HFF-Myc (cell line): ENCODE measurements around the gene SLC17A9.

Experiments used
- DNase-seq: peaks from one replicate; pipeline ENCODE4 v3.0.0-alpha.2; 2011; ENCODE audit warnings: low read depth; ENCODE audit errors: extremely low read depth
- H3K4me3 ChIP-seq: replicated peaks from 2 replicates; pipeline ENCODE4 v1.5.1; 2011; ENCODE audit warnings: low read depth, mild to moderate bottlenecking, control low read depth, low read length
- TF ChIP-seq, protein P1 (sequence below): IDR thresholded peaks from 2 replicates; pipeline ENCODE4 v1.5.1; 2012; ENCODE audit warnings: mild to moderate bottlenecking, low read depth, low read length, control low read depth; ENCODE audit errors: missing control alignments

SLC17A9 gene

DNA sequence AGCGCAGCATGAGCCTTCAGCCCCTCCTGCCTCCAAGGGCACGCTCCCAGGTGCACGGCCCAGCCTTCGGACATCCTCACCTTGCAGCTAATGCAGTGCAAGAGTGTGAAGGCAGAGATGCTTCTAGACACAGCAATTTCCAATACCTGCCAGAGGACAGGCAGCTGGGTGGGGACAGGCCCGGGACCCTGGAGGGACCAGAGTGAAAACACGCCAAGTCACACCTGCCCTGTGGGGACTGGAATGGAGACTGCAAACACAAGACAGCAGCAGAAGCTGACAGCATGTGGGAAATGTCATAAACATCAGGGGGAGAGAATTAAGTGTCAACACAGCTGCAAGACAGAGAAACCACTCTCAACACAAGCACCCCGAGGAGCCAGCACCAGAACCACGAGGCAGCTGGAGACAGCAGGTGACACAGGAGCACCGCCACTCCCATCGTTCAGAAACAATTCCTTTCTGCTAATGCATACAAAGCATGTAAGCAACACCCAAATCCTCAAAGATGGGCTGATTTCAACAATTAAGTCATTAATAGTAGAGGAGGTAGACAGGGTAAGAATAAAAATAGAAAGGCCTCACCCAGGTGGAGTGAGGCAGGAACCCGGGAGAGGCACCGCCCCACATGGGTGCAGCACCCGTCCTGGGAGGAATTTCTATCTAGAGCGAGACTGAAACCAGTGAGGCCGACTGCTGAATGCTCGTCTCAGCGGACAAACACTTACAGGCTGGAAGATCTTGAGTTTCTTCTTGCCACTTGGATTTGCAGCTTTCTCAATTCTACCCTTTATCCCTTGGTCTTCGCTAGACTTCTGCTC, 43.3 kb upstream of the SLC17A9 start:
- no peak for DNase-seq
- TF ChIP-seq, protein P1, sequence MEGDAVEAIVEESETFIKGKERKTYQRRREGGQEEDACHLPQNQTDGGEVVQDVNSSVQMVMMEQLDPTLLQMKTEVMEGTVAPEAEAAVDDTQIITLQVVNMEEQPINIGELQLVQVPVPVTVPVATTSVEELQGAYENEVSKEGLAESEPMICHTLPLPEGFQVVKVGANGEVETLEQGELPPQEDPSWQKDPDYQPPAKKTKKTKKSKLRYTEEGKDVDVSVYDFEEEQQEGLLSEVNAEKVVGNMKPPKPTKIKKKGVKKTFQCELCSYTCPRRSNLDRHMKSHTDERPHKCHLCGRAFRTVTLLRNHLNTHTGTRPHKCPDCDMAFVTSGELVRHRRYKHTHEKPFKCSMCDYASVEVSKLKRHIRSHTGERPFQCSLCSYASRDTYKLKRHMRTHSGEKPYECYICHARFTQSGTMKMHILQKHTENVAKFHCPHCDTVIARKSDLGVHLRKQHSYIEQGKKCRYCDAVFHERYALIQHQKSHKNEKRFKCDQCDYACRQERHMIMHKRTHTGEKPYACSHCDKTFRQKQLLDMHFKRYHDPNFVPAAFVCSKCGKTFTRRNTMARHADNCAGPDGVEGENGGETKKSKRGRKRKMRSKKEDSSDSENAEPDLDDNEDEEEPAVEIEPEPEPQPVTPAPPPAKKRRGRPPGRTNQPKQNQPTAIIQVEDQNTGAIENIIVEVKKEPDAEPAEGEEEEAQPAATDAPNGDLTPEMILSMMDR, result no peak
- H3K4me3 ChIP-seq, result no peak overlapping the region

DNA sequence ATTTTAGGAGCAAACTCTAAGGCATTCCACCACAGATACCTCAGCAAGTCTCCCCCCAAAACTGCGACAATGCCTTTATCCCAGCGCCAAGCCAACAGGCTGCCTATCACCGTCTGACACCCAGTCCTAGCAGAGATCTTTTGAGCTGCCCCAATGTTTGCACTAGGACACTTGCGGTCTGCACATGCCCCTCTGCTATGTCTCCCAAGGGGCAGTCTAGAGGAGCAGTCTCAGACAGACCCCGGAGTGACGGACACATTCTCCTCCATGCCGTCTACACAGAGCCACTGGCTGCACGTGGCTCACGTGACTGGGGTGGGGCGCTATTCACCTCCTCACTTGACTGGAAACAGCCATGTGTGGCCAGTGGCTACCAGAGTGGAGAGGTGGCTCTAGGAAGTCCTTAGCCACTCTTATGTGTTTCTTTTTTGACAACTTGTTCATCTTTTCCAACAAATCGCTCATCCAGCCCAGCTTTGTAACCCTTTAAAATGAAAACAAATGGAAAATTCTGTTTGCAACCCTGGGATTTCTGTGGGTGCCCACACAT, 42.2 kb upstream of the SLC17A9 start:
- H3K4me3 ChIP-seq, result no peak overlapping the region
- TF ChIP-seq, protein P1, result no peak
- DNase-seq, result no peak

GRCh38 chr20:62910777-62911497, 41.6 kb upstream of the SLC17A9 start:
- TF ChIP-seq, protein P1, result no peak
- no peak overlapping the region for H3K4me3 ChIP-seq
- no peak for DNase-seq

GRCh38 chr20:62911701-62912280, 40.7 kb upstream of the SLC17A9 start:
- no peak for DNase-seq
- TF ChIP-seq, protein P1, result no peak
- no peak overlapping the region for H3K4me3 ChIP-seq

DNA sequence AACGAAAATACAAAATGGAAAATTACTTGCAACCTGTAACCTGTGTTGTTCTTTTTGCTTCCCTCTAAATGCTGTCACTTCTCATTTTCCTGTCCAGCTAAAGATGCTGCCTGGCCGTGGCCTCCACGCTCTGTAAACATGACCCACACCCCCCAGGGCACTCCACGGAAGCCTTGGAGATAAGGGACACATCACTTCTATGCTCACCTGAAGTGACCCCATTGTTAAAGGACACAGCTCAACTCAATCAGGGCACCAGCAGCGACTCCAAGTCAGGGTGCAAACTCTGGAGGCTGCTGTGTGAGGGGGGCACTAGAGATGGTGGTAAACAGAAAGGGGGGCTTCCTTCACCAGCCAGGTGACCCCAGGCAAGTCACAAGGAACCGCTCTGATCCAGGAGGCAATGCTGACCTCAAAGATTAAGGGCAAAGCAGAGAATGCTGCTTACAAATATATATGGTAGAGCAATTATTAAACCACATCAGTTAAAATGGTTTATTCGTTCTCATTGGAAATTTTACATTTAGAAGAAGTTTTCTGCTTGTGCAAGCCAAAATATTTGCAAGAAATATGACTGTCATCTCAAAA, 39.4 kb upstream of the SLC17A9 start:
- no peak overlapping the region for H3K4me3 ChIP-seq
- DNase-seq, result no peak
- TF ChIP-seq, protein P1, result no peak

DNA sequence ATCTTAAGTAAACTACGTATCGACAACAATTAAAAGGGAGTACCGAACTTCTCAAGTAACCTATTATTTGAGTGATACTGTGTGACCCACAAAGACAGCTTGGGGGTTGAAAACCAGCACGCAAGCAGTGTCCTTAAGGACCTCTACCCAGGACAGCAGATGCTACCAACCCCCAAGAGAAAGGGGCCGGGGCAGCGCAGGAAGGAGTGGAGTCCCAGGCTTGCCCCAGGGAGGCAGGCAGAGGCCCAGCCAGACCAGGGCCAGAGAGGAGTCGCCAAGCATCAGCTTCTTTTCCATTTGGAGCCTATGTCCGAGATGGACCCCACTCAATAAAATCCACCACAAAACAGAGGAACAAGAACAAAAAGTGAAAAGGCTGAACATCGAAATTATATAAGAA, 38.1 kb upstream of the SLC17A9 start:
- TF ChIP-seq, protein P1, result no peak
- no peak for DNase-seq

More for the DNA sequence above, 38.1 kb upstream of the SLC17A9 start:
- no peak overlapping the region for H3K4me3 ChIP-seq
